ENCODE results near the gene NXPH4.

- TF ChIP-seq CTCF (conservative IDR thresholded peaks at IDR 0.05) (peak; percentile 67), EZH2 (IDR thresholded peaks at IDR 0.05; ENCODE audit: low read depth) (no peak)
Measured at GRCh38 chr12:57173089-57173488, 43.5 kb upstream of the NXPH4 start.

All from PC-9 (cell line).